ENCODE data around the gene EVL. TPM values are rescaled to one million over a fixed set of nuclear protein-coding genes. Genes with fewer than 3 reads are reported as not detected.

Gene EVL
- total and polyA plus RNA-seq, 10 of the 15 experiments (the other 5 are each of a cell fraction or from before 2014, with no cell fraction given), result 11.9 to 341 (median 89.8) TPM

DNA sequence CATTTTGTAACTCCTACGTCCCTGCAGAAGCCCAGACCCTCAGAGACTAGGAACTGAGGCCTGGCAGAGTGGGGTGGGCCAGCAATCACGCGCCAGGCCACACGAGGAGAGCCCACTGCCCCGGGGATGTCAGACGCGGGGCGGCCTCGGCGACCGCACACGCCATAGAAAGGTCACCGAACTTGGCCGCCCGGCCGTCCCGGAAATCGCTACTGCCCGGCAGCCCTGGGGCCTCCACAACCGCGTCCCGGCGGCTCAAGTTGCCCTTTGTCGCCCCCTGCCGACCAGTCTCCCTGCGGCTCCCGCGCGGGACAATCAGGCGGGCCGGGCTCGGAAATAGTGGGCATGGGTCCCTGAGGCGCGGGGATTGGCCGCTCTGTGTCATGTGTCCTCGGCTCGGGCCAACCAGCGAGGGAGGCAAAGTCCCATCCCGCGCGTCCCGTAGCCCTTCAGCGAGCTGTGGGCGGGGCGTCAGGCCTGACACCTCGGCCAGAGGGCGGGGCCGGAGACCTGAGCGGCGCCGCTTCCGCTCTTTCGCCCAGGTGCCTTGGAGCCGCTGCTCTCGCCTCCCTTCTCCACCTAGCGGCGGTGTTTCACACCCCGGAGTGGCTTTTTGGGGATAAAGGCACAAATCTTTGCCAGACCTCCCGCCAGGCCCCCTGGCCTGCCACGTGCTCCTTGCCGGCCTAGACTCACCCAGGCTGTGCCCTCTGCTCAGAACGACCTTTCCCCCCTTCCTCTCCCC, 127.6 kb downstream of the EVL start (continued):
- TF ChIP-seq E2F8 (IDR thresholded peaks at IDR 0.05; ENCODE audit: low read depth, partially characterized antibody) (no peak), CEBPB (IDR thresholded peaks at IDR 0.05; ENCODE audit: borderline replicate concordance in 1 of 2, low read depth in 2 of 2, low read length in 2 of 2) (no peak), MTA2 (IDR thresholded peaks at IDR 0.05; ENCODE audit: low read depth) (peak; percentile 25; the same call in 1 of the 2 replicates), JUNB (IDR thresholded peaks at IDR 0.05) (no peak), TARDBP (IDR thresholded peaks at IDR 0.05; ENCODE audit: borderline replicate concordance) (no peak), ESRRA (IDR thresholded peaks at IDR 0.05; ENCODE audit: low read length) (0 out of 2 replicates have a peak, but pooled peaks have one; percentile 11), BMI1 (IDR thresholded peaks at IDR 0.05; ENCODE audit: borderline replicate concordance) (no peak), FOXK2 (IDR thresholded peaks at IDR 0.05) (no peak), HDAC6 (IDR thresholded peaks at IDR 0.05; ENCODE audit: unreplicated experiment) (no peak), PML (IDR thresholded peaks at IDR 0.05; ENCODE audit: low read length) (no peak), RAD51 (IDR thresholded peaks at IDR 0.05) (peak; percentile 89), PAX5 (IDR thresholded peaks at IDR 0.05; ENCODE audit: borderline replicate concordance, low read depth, low read length) (peak; percentile 27; the same call in 1 of the 2 replicates), HDAC2 (IDR thresholded peaks at IDR 0.05) (no peak), CEBPZ (IDR thresholded peaks at IDR 0.05; ENCODE audit: low read depth, low read length) (no peak), TAF1 (IDR thresholded peaks at IDR 0.05; ENCODE audit: borderline replicate concordance, low read depth, low read length) (peak; percentile 56; the same call in 1 of the 2 replicates), FOS (IDR thresholded peaks at IDR 0.05; ENCODE audit: borderline replicate concordance, extremely low read depth, insufficient read length) (peak; percentile 18), NRF1 (conservative IDR thresholded peaks at IDR 0.05; ENCODE audit: low read depth, low read length) (no peak), MXI1 (IDR thresholded peaks at IDR 0.05; ENCODE audit: low read depth, low read length) (peak; percentile 81)
- TF ChIP-seq, protein P1, sequence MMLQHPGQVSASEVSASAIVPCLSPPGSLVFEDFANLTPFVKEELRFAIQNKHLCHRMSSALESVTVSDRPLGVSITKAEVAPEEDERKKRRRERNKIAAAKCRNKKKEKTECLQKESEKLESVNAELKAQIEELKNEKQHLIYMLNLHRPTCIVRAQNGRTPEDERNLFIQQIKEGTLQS (IDR thresholded peaks at IDR 0.05; ENCODE audit: borderline replicate concordance, extremely low read depth, low read depth, low read length), result peak; percentile 60; the same call in 1 of the 2 replicates
- TF ChIP-seq, protein P2, sequence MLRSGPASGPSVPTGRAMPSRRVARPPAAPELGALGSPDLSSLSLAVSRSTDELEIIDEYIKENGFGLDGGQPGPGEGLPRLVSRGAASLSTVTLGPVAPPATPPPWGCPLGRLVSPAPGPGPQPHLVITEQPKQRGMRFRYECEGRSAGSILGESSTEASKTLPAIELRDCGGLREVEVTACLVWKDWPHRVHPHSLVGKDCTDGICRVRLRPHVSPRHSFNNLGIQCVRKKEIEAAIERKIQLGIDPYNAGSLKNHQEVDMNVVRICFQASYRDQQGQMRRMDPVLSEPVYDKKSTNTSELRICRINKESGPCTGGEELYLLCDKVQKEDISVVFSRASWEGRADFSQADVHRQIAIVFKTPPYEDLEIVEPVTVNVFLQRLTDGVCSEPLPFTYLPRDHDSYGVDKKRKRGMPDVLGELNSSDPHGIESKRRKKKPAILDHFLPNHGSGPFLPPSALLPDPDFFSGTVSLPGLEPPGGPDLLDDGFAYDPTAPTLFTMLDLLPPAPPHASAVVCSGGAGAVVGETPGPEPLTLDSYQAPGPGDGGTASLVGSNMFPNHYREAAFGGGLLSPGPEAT (IDR thresholded peaks at IDR 0.05; ENCODE audit: low read depth), result peak; percentile 19; the same call in 1 of the 2 replicates

Measured in GM12878 (cell line).